Right lobe of liver (tissue), 6 donors: Measurements from ENCODE around the gene MYO3B. TPM values are rescaled to one million over a fixed set of nuclear protein-coding genes. Genes with fewer than 3 reads are reported as not detected.
"Not testable (repeated sequence)": the region's sequence is repeated elsewhere in the genome, so short reads cannot be mapped to it uniquely, and the experiment has no call there.

Source experiments
- ATAC-seq, 4 donors: fragments of 200-7000 bp; cut with Tn5 transposase; one replicate each; pipeline ENCODE4 v1.9.1; 2020; ENCODE audit warnings: mild to moderate bottlenecking in 4 of 4, moderate library complexity in 4 of 4
- DNase-seq, 3 donors: peaks; one replicate each; pipeline ENCODE4 v3.0.0-alpha.2; 2020
- H3K27ac ChIP-seq, 3 donors: fragments of 200-600 bp; one replicate each; pipeline ENCODE4 v1.8.0; 2022
- H3K27me3 ChIP-seq, 2 donors: fragments of 200-600 bp; one replicate each; pipeline ENCODE4 v1.8.0; 2022
- H3K36me3 ChIP-seq, 4 donors: fragments of 200-600 bp; sonication (generic) in 1 of 4; one replicate each; pipeline versions ENCODE4 v1.5.1 to v1.8.0; 2017 to 2022; ENCODE audit warnings: control low read depth in 1 of 4
- H3K4me1 ChIP-seq, 4 donors: fragments of 200-600 bp; sonication (generic) in 1 of 4; one replicate each; pipeline versions ENCODE4 v1.5.1 to v1.8.0; 2017 to 2022; ENCODE audit warnings: control low read depth in 1 of 4
- H3K4me3 ChIP-seq, 3 donors: fragments of 200-600 bp; one replicate each; pipeline ENCODE4 v1.8.0; 2022
- H3K9me3 ChIP-seq, 4 donors: fragments of 200-600 bp; sonication (generic) in 1 of 4; one replicate each; pipeline versions ENCODE4 v1.5.1 to v1.8.0; 2017 to 2022; ENCODE audit warnings: control low read depth in 1 of 4
- POLR2A ChIP-seq: fragments of 450-650 bp; IDR thresholded peaks from one replicate; pipeline ENCODE4 v1.6.1; 2017; ENCODE audit warnings: antibody characterized with exemption, mild to moderate bottlenecking
- WGBS: methylation state at CpG from one replicate; pipeline ENCODE4 v1.1.6; 2018; ENCODE audit warnings: low coverage, low lambda C conversion rate; ENCODE audit not compliant: insufficient coverage; ENCODE audit errors: missing lambda C conversion rate; 5-methylcytosine and 5-hydroxymethylcytosine counted together
- intact Hi-C, 2 donors: fragments of 100-400 bp; cut with DNase I; formaldehyde crosslinking; loops; one replicate each; pipeline versions ENCODE4 v1.11.2 to v1.14.1; 2022
- total RNA-seq, 6 experiments: library from RNA; depleted of rRNA in 2 of 6; stranded (reverse); fragments of >200 nt in 2 of 6; fragmentation: NEBNext Ultra II Directional in 3 of 6; extraction: Animal tissue kit (Norgen Biotek cat#: 25700) in 3 of 6; gene quantifications; one replicate each; pipeline versions ENCODE4 v1.1.0 to v1.2.4, GENCODE V29; 2016 to 2023
- TF ChIP-seq, protein P1 (sequence below), 4 donors: fragments of 200-600 bp in 3 of 4; fragments of 450-650 bp in 1 of 4; IDR thresholded peaks; one replicate each; pipeline versions ENCODE4 v1.5.1 to v1.8.0; 2016 to 2022; ENCODE audit warnings: antibody characterized with exemption in 4 of 4, mild to moderate bottlenecking in 2 of 4
- donor health status: DM: no; HTN: yes; CAD: no.
- donor health status: DM: no; HTN: no; CAD: no.
- donor health status: DM: no; HTN: no; CAD: no.
- donor health status: DM: no; HTN: yes; CAD: no.
- donor health status: DM: no; HTN: yes; CAD: no.

MYO3B gene
- total RNA-seq, 6 experiments from 2014 or later = 0.18 to 0.25 TPM; not detected in 4

DNA sequence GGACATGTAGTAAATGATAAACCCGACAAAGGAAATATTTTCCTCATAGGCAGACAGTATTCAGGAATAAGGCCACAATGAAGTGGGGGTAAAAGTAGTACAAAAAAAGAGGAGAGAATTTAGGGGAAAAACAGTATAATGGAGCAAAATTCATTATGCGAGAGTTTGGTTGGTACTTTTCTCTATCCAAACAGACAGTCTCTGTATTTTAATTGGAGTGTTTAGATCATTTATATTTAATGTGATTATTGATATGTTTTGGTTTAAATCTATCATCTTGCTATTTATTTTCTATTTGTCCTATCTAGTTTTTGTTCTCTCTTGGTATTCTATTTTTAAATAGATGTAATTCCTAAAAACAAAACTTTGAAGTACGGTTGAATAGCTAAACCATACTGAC, 366.9 kb downstream of the MYO3B start:
- H3K27ac ChIP-seq = no peak overlapping the region
- H3K4me3 ChIP-seq = no peak overlapping the region
- TF ChIP-seq POLR2A = no peak
- TF ChIP-seq, protein P1, sequence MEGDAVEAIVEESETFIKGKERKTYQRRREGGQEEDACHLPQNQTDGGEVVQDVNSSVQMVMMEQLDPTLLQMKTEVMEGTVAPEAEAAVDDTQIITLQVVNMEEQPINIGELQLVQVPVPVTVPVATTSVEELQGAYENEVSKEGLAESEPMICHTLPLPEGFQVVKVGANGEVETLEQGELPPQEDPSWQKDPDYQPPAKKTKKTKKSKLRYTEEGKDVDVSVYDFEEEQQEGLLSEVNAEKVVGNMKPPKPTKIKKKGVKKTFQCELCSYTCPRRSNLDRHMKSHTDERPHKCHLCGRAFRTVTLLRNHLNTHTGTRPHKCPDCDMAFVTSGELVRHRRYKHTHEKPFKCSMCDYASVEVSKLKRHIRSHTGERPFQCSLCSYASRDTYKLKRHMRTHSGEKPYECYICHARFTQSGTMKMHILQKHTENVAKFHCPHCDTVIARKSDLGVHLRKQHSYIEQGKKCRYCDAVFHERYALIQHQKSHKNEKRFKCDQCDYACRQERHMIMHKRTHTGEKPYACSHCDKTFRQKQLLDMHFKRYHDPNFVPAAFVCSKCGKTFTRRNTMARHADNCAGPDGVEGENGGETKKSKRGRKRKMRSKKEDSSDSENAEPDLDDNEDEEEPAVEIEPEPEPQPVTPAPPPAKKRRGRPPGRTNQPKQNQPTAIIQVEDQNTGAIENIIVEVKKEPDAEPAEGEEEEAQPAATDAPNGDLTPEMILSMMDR (IDR thresholded peaks at IDR 0.05) = no peak
- intact Hi-C loops = no loop called here
- no peaks in the 10 kb centered on the region for H3K4me1 ChIP-seq
- no peaks in the 10 kb centered on the region for H3K9me3 ChIP-seq
- no peaks in the 10 kb centered on the region for H3K36me3 ChIP-seq
- H3K27me3 ChIP-seq = no peaks in the 10 kb centered on the region
- ATAC-seq = no peak
- DNase-seq = no peak
- WGBS = 85% methylated on average over 3 of the region's 3 CpGs

GRCh38 chr2:170548304-170548703, 370.4 kb downstream of the MYO3B start:
- H3K36me3 ChIP-seq = no peaks in the 10 kb centered on the region
- H3K27me3 ChIP-seq = no peaks in the 10 kb centered on the region
- DNase-seq (no peak), ATAC-seq (no peak)
- TF ChIP-seq, protein P1 (IDR thresholded peaks at IDR 0.05) = no peak
- TF ChIP-seq POLR2A = no peak
- H3K9me3 ChIP-seq = no peaks in the 10 kb centered on the region
- H3K4me3 ChIP-seq = no peak overlapping the region
- H3K27ac ChIP-seq = no peak overlapping the region
- WGBS = 58% methylated on average over 1 of the region's 2 CpGs
- no peaks in the 10 kb centered on the region for H3K4me1 ChIP-seq
- intact Hi-C loops = no loop called here

DNA sequence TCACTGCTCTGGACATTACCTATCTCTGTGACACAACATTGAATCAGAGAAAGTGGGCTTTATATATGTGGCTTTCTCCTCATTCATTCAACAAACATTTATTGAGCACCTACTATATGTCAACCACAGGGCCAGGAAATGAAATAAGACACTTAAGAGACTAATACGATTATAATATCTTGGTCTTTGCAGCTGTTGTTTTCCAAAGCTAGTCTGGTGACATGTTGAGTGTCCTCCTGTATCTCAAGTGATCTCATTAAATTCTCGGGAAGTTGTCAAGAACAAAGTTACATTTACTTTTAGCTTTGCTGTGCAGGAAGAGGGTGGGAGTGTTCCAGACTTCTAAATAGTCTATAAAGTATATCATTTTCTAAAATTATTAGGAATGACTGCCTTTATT, 372.6 kb downstream of the MYO3B start:
- TF ChIP-seq, protein P1 (IDR thresholded peaks at IDR 0.05) = no peak
- TF ChIP-seq POLR2A = no peak
- H3K4me3 ChIP-seq = no peak overlapping the region
- 68% methylated on average over 2 of the region's 2 CpGs for WGBS
- intact Hi-C loops = no loop called here
- DNase-seq = no peak
- H3K27ac ChIP-seq = no peak overlapping the region
- no peaks in the 10 kb centered on the region for H3K9me3 ChIP-seq
- ATAC-seq = no peak
- H3K36me3 ChIP-seq = no peaks in the 10 kb centered on the region
- no peaks in the 10 kb centered on the region for H3K27me3 ChIP-seq
- peaks cover 0 to 5% (median 0%) of the 10 kb centered on the region in 4 donors for H3K4me1 ChIP-seq

DNA sequence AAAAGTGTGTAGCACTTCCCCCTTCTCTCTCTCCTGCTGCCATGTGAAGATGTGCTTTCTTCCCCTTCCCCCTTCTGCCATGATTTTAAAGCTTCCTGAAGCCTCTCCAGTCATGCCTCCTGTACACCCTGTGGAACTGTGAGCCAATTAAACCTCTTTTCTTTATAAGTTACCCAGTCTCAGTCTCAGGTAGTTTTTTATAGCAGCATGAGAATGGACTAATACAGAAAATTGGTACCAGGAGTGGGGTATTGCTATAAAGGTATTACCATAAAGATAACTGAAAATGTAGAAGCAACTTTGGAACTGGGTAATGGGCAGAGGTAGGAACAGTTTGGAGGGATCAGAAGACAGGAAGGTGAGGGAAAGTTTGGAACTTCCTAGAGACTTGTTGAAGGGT, 374.0 kb downstream of the MYO3B start:
- intact Hi-C loops, H3K27me3 ChIP-seq, ATAC-seq, DNase-seq, H3K9me3 ChIP-seq, H3K36me3 ChIP-seq, H3K4me3 ChIP-seq, H3K4me1 ChIP-seq, H3K27ac ChIP-seq: not testable (repeated sequence)

DNA sequence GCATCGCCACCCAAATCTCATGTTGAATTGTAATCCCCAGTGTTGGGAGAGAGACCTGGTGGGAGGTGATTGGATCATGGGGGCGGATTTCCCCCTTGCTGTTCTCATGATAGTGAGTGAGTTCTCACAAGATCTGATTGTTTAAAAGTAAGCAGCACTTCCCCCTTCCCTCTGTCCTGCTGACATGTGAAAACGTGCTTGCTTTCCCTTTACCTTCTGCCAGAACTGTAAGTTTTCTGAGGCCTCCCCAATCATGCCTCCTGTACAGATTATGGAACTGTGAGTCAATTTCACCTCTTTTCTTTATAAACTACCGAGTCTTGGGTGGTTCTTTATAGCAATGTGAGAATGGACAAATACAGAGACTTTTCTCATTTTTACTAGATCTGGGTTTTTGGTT, 375.8 kb downstream of the MYO3B start:
- ATAC-seq (no peak), DNase-seq (no peak)
- Histone ChIP-seq H3K4me1 (peaks cover 0 to 5% (median 0%) of the 10 kb centered on the region in 4 donors), H3K27ac (no peak overlapping the region), H3K27me3 (no peaks in the 10 kb centered on the region), H3K36me3 (no peaks in the 10 kb centered on the region), H3K4me3 (no peak overlapping the region), H3K9me3 (no peaks in the 10 kb centered on the region)
- WGBS = 68% methylated on average over 4 of the region's 4 CpGs
- TF ChIP-seq, protein P1 (IDR thresholded peaks at IDR 0.05) = no peak
- TF ChIP-seq POLR2A = no peak
- intact Hi-C loops = no loop called here
